ENCODE results near the gene HJURP.

The HJURP gene

DNA sequence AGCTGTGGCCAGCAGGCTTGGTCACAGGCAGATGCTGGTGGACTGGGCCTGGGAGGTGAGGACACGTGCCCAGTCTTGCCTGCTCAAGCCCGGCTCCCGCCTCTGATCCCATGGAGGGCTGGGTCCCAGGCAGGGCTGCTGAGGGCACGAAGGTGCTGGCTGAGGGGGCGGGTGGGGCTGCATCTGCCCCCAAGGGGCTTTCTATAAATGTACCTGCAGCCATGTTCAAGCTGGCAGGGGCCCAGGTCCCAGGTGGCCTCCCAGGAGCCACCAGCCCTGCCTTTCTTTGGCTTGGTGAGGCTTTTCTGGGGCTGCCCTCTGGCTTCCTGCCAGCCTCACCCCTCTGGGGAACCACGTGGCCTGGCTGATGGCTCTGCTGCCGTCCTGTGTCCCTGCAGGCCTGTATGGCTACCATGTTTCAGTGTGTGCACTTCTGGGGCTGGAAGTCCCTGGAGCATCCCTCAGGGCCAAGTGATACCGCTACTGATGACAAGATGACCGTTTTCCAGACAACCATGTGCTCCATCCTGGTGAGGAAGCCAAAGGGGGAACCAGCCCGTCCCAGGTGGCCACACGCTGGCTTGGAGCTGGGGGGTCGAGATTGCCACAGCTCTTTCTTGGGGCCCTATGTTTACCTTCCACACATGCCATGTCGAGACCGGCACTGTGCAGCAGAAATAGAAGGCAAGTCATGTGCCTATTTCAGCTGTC is 23.2 kb downstream of the HJURP start:
- Mint-ChIP-seq H3K4me1 (peaks cover 17% of the 10 kb centered on the region), H3K27me3 (ENCODE audit: low read depth) (no peaks in the 10 kb centered on the region), H3K4me3 (no peak overlapping the region), H3K27ac (no peak overlapping the region), H3K36me3 (ENCODE audit: low read depth) (peaks cover 12% of the 10 kb centered on the region), H3K9me3 (no peaks in the 10 kb centered on the region)
- TF ChIP-seq, protein P1, sequence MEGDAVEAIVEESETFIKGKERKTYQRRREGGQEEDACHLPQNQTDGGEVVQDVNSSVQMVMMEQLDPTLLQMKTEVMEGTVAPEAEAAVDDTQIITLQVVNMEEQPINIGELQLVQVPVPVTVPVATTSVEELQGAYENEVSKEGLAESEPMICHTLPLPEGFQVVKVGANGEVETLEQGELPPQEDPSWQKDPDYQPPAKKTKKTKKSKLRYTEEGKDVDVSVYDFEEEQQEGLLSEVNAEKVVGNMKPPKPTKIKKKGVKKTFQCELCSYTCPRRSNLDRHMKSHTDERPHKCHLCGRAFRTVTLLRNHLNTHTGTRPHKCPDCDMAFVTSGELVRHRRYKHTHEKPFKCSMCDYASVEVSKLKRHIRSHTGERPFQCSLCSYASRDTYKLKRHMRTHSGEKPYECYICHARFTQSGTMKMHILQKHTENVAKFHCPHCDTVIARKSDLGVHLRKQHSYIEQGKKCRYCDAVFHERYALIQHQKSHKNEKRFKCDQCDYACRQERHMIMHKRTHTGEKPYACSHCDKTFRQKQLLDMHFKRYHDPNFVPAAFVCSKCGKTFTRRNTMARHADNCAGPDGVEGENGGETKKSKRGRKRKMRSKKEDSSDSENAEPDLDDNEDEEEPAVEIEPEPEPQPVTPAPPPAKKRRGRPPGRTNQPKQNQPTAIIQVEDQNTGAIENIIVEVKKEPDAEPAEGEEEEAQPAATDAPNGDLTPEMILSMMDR (IDR thresholded peaks at IDR 0.05; ENCODE audit: unreplicated experiment in 3 of 3) = no peak

DNA sequence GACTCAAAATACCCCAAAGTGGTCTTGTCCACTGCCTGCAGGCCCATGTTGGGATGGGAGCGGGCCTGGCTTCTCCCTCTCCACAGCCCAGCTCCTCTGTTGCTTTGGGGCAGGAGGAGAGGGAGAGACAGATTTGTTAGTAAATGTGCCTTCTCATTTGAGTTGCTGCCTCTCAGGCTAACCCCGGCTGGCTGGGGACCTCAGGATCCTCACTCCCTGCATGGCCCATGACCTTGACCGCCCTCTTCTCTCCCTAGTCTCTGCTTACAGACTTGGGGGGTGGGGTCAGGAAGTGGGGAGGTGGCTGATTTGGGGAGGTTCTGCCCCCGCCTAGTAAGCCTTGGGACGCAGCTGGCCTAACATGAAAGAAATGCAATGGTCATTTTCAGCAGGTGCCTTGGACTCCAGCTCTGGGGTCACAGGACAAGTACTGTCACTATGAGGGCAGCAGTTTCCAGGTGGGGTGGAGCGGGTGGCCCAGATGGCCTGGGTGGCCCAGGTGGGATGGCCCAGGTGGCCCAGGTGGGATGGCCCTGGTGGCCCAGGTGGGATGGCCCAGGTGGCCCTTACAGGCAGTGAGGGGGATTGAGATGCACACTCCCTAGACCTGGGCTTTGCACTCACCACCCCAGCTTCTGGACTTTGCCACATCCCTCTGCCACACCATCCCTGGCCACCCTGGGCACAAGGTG is 24.1 kb downstream of the HJURP start:
- H3K4me1 Mint-ChIP-seq = peaks cover 17% of the 10 kb centered on the region
- H3K27ac Mint-ChIP-seq = no peak overlapping the region
- no peak overlapping the region for H3K4me3 Mint-ChIP-seq
- H3K36me3 Mint-ChIP-seq (ENCODE audit: low read depth) = peaks cover 10% of the 10 kb centered on the region
- TF ChIP-seq, protein P1 (IDR thresholded peaks at IDR 0.05; ENCODE audit: unreplicated experiment in 3 of 3) = no peak
- H3K9me3 Mint-ChIP-seq = peaks cover 2% of the 10 kb centered on the region
- H3K27me3 Mint-ChIP-seq (ENCODE audit: low read depth) = no peaks in the 10 kb centered on the region

DNA sequence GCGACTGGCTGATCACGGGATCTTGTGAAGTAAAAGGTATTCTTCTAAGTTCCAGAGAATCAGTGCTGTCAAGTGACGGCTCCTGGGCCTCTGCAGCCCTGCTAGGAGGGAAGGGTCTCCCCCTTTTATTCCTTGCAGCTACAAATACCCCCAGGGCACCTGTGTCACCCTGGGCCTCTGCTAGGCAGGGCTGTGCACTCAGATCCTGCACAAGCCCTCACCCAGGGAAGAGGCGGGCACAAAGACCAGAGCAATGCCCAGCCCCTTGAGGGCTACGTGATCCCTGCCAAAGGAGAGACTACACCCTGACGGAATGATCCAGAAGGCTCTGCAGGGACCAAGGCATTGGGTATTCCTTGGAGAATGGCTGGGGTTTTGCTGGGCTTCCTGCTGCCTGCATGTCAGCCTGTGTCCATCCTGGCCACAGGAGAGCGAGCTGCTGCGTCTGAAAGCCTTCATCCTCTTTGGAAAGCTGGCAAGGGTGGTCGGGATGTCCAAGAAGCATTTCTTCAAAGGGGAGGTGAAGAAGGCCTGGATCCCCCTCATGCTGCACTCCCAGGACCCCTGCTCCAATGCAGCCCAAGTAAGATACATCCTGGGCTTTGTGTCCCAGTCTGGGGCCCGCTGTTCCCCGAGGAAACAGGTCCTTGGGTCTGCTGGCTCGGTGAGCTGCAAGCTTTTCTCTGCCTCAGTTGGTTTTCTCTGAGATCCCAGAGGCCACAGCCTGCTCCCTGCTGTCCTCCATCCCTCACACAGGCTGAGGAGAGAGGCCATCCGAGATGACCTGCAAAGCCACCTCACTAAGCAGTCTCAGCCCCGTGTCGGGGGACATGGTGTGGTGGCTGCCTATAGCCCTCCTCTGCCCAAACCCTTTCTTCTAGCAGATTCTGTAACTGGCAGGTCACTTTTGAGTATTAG is 24.9 kb downstream of the HJURP start:
- TF ChIP-seq, protein P1 (IDR thresholded peaks at IDR 0.05; ENCODE audit: unreplicated experiment in 3 of 3) = no peak
- H3K4me1 Mint-ChIP-seq = peaks cover 16% of the 10 kb centered on the region
- no peak overlapping the region for H3K4me3 Mint-ChIP-seq
- no peaks in the 10 kb centered on the region for H3K27me3 Mint-ChIP-seq (ENCODE audit: low read depth)
- H3K9me3 Mint-ChIP-seq = peaks cover 2% of the 10 kb centered on the region
- no peak overlapping the region for H3K27ac Mint-ChIP-seq
- peaks cover 2% of the 10 kb centered on the region for H3K36me3 Mint-ChIP-seq (ENCODE audit: low read depth)

DNA sequence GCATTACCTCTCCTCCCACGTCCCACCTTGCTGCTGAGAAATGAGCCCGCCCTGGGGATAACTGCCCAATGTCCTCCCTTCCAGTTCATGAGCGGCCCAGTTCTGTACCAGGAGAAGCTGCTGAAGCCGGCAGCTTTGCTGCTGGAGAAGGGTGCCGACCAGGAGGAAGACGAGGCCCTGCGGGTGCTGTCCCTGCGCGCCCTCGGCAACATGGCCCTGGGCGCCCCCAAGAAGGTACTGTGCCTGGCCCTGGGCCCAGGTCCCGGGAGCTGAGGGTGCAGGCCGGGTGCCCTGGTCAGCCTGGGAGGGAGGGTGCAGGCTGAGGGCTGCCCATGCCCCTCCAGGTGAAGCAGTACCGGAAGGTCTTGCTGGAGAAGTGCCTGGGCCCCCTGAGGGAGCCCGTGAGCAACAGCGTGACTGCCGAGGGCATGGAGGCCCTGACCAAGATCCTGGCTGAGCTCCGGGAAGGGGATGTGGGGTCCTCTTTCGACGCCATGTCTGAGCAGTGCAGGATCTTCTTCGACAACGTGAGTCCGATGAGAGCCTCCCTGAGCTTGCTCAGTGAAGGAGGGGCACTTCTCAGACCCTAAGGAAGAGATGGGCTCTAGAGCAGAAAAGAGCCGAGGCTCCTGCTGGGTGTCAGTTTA is 25.7 kb downstream of the HJURP start:
- H3K36me3 Mint-ChIP-seq (ENCODE audit: low read depth) = no peaks in the 10 kb centered on the region
- TF ChIP-seq, protein P1 (IDR thresholded peaks at IDR 0.05; ENCODE audit: unreplicated experiment in 3 of 3) = no peak
- H3K4me1 Mint-ChIP-seq = peaks cover 13% of the 10 kb centered on the region
- H3K9me3 Mint-ChIP-seq = peaks cover 2% of the 10 kb centered on the region
- H3K4me3 Mint-ChIP-seq = no peak overlapping the region
- no peaks in the 10 kb centered on the region for H3K27me3 Mint-ChIP-seq (ENCODE audit: low read depth)
- H3K27ac Mint-ChIP-seq = no peak overlapping the region

DNA sequence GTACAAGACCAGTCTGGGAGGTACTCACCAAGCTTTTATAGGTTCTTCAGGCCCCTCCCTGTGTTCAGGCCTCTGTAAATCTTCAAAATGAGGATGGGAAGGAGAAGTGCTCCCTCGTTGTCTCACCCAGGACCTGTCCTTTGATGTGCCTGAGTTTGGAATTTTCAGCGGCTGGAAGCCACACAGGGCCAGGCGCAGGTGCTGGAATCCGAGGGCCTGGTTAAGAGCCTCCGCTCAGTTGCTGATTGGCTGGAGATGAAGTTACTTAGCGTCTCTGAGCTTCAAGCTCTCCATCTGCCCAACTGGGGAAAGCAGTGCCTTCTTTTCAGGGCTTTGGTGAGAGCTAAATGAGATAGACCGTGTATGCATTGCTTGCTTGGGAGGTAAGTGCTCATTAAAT is 30.0 kb downstream of the HJURP start:
- no peaks in the 10 kb centered on the region for H3K4me1 Mint-ChIP-seq
- H3K27ac Mint-ChIP-seq = no peak overlapping the region
- H3K27me3 Mint-ChIP-seq (ENCODE audit: low read depth) = no peaks in the 10 kb centered on the region
- H3K4me3 Mint-ChIP-seq = no peak overlapping the region
- peaks cover 2% of the 10 kb centered on the region for H3K9me3 Mint-ChIP-seq
- TF ChIP-seq, protein P1 (IDR thresholded peaks at IDR 0.05; ENCODE audit: unreplicated experiment in 3 of 3) = no peak
- no peaks in the 10 kb centered on the region for H3K36me3 Mint-ChIP-seq (ENCODE audit: low read depth)
